Measurements from ENCODE around the gene NFIC.
"Not testable (repeated sequence)": the region's sequence is repeated elsewhere in the genome, so short reads cannot be mapped to it uniquely, and the experiment has no call there.

Gene NFIC

GRCh38 chr19:3373971-3374368 lies 7.6 kb downstream of the NFIC start:
- no peak for DNase-seq (ENCODE audit: low spot score)

GRCh38 chr19:3374369-3375112 lies 8.2 kb downstream of the NFIC start:
- DNase-seq (ENCODE audit: low spot score), result no peak

GRCh38 chr19:3375221-3376090 lies 9.1 kb downstream of the NFIC start:
- no peak for DNase-seq (ENCODE audit: low spot score)

- not testable (repeated sequence) for DNase-seq (ENCODE audit: low spot score)
Observed at GRCh38 chr19:3376091-3376455, 9.7 kb downstream of the NFIC start.

- DNase-seq (ENCODE audit: low spot score), result no peak
Observed at GRCh38 chr19:3378352-3379150, 12.2 kb downstream of the NFIC start.

GRCh38 chr19:3380829-3381228 lies 14.4 kb downstream of the NFIC start:
- DNase-seq (ENCODE audit: low spot score), result no peak

- no peak for DNase-seq (ENCODE audit: low spot score)
Observed at GRCh38 chr19:3381701-3382372, 15.5 kb downstream of the NFIC start.

GRCh38 chr19:3382460-3383100 lies 16.2 kb downstream of the NFIC start:
- no peak for DNase-seq (ENCODE audit: low spot score)

GRCh38 chr19:3383121-3383722 lies 16.8 kb downstream of the NFIC start:
- no peak for DNase-seq (ENCODE audit: low spot score)

GRCh38 chr19:3386447-3387234 lies 20.3 kb downstream of the NFIC start:
- DNase-seq (ENCODE audit: low spot score), result no peak

- DNase-seq (ENCODE audit: low spot score), result no peak
Observed at GRCh38 chr19:3387645-3388589, 21.5 kb downstream of the NFIC start.

GRCh38 chr19:3389446-3389778 lies 23.0 kb downstream of the NFIC start:
- DNase-seq (ENCODE audit: low spot score), result no peak

GRCh38 chr19:3389876-3390371 lies 23.5 kb downstream of the NFIC start:
- no peak for DNase-seq (ENCODE audit: low spot score)

GRCh38 chr19:3391911-3392310 lies 25.5 kb downstream of the NFIC start:
- DNase-seq (ENCODE audit: low spot score), result not testable (repeated sequence)

GRCh38 chr19:3392480-3392879 lies 26.1 kb downstream of the NFIC start:
- no peak for DNase-seq (ENCODE audit: low spot score)

GRCh38 chr19:3396881-3397265 lies 30.5 kb downstream of the NFIC start:
- DNase-seq (ENCODE audit: low spot score), result no peak

GRCh38 chr19:3397266-3398022 lies 31.1 kb downstream of the NFIC start:
- DNase-seq (ENCODE audit: low spot score), result no peak
